HepG2 (cell line): ENCODE data around the gene PTPA. TPM values are rescaled to one million over a fixed set of nuclear protein-coding genes. Genes with fewer than 3 reads are reported as not detected.
A peak's percentile ranks its signal among the peaks of the same experiment; 100 is the strongest.

Source experiments
- ATAC-seq: fragments of 200-7000 bp; cut with Tn5 transposase; 3 replicates; pipeline ENCODE4 v1.9.1; 2020; ENCODE audit warnings: mild to moderate bottlenecking, moderate library complexity
- BruUV-seq: library from RNA; stranded (reverse); fragments of 400-500 nt; replicated peaks from 2 replicates; lab custom pipeline; 2021; lab: Mats Ljungman, UMichigan
- CTCF ChIA-PET: fragments of 300-600 bp; formaldehyde crosslinking; extraction: SDS; loops from one replicate; lab custom pipeline; 2021; ENCODE audit warnings: low total read pairs, inconsistent platforms, low intra/inter-chr PET ratio; lab: Yijun Ruan, JAX
- POLR2A ChIA-PET: fragments of 350-600 bp; sonication (Branson Sonifier 250); formaldehyde crosslinking; loops from one replicate; lab custom pipeline; 2020; ENCODE audit warnings: antibody characterized with exemption, inconsistent platforms; lab: Yijun Ruan, JAX
- DNase-seq: peaks from one replicate; pipeline ENCODE4 v3.0.0-alpha.2; 2015; ENCODE audit warnings: low spot score
- FAIRE-seq: peaks from 3 replicates; lab custom pipeline; 2011; peaks lifted over from hg19 to GRCh38; lab: Jason Lieb, UNC
- H2AFZ ChIP-seq: one replicate; pipeline ENCODE4 v1.6.1; 2011; ENCODE audit warnings: low read length, inconsistent platforms
- H3K27ac ChIP-seq: fragments of 300-600 bp; 3 replicates; pipeline ENCODE4 v1.8.0; 2011; ENCODE audit warnings: mixed run types, mild to moderate bottlenecking, mixed read lengths, low read length, inconsistent platforms; ENCODE audit not compliant: insufficient read depth; ENCODE audit errors: extremely low read length
- H3K27me3 ChIP-seq, 2 experiments: fragments of 200-600 bp in 1 of 2; 2 replicates in 1 of 2; 3 replicates in 1 of 2; pipeline versions ENCODE4 v1.6.0 to v1.8.0; 2011; ENCODE audit warnings: low read length in 2 of 2, mild to moderate bottlenecking in 2 of 2, moderate library complexity in 2 of 2, inconsistent platforms in 1 of 2; ENCODE audit not compliant: insufficient read depth in 2 of 2, control insufficient read depth in 1 of 2
- H3K36me3 ChIP-seq, 2 experiments: fragments of 200-600 bp in 1 of 2; replicated peaks in 1 of 2; 2 replicates in 1 of 2; 3 replicates in 1 of 2; pipeline versions ENCODE4 v1.5.1 to v1.8.0; 2011; ENCODE audit warnings: low read length in 2 of 2, inconsistent platforms in 1 of 2; ENCODE audit not compliant: insufficient read depth in 2 of 2, control insufficient read depth in 1 of 2
- H3K4me1 ChIP-seq: 2 replicates; pipeline ENCODE4 v1.5.1; 2012; ENCODE audit warnings: low read length, inconsistent platforms; ENCODE audit not compliant: insufficient read depth
- H3K4me2 ChIP-seq: 2 replicates; pipeline ENCODE4 v1.6.0; 2011; ENCODE audit warnings: low read depth, low read length, inconsistent platforms
- H3K4me3 ChIP-seq, 3 experiments: fragments of 200-600 bp in 1 of 3; sonication (generic), shearing (Covaris generic) in 1 of 3; replicated peaks in 1 of 3; 2 replicates each; pipeline ENCODE4 v1.5.1; 2011 to 2016; ENCODE audit warnings: low read length in 3 of 3, inconsistent platforms in 2 of 3, low read depth in 2 of 3, mild to moderate bottlenecking in 2 of 3, control low read depth in 1 of 3, mixed read lengths in 1 of 3; ENCODE audit not compliant: insufficient read depth in 1 of 3
- H3K79me2 ChIP-seq: one replicate; pipeline ENCODE4 v1.6.1; 2011; ENCODE audit warnings: low read length, inconsistent platforms; ENCODE audit not compliant: insufficient read depth
- H3K9ac ChIP-seq: 2 replicates; pipeline ENCODE4 v1.6.0; 2011; ENCODE audit warnings: mild to moderate bottlenecking, low read depth, low read length, inconsistent platforms; ENCODE audit not compliant: insufficient read depth
- H3K9me3 ChIP-seq: 2 replicates; pipeline ENCODE4 v1.5.1; 2012; ENCODE audit warnings: mild to moderate bottlenecking, low read length
- H4K20me1 ChIP-seq: 2 replicates; pipeline ENCODE4 v1.6.0; 2011; ENCODE audit warnings: inconsistent platforms, mild to moderate bottlenecking, low read length, moderate library complexity; ENCODE audit not compliant: insufficient read depth
- CEBPG ChIP-seq: IDR thresholded peaks from 2 replicates; pipeline ENCODE4 v1.6.1; 2016
- EHMT2 ChIP-seq: fragments of 200-600 bp; sonication (generic); IDR thresholded peaks from 2 replicates; pipeline ENCODE4 v1.7.0; 2017; ENCODE audit warnings: antibody characterized with exemption, low read depth, low read length, borderline replicate concordance
- IRF2 ChIP-seq: IDR thresholded peaks from 2 replicates; pipeline ENCODE4 v1.6.1; 2018; ENCODE audit warnings: missing genetic modification reagents, missing compliant biosample characterization
- KLF12 ChIP-seq: sonication (generic); formaldehyde crosslinking; IDR thresholded peaks from 2 replicates; pipeline ENCODE4 v1.4.0; 2020; ENCODE audit warnings: missing genetic modification reagents, borderline replicate concordance
- MEF2D ChIP-seq: sonication (generic); formaldehyde crosslinking; IDR thresholded peaks from 2 replicates; pipeline ENCODE4 v1.5.1; 2020; ENCODE audit warnings: mild to moderate bottlenecking, missing genetic modification reagents
- NCOA5 ChIP-seq: sonication (generic); formaldehyde crosslinking; IDR thresholded peaks from 2 replicates; pipeline ENCODE4 v1.4.0; 2020; ENCODE audit warnings: missing genetic modification reagents
- PATZ1 ChIP-seq: sonication (generic); formaldehyde crosslinking; IDR thresholded peaks from 2 replicates; pipeline ENCODE4 v1.4.0; 2020; ENCODE audit warnings: missing genetic modification reagents
- RXRA ChIP-seq: sonication (generic); formaldehyde crosslinking; IDR thresholded peaks from 2 replicates; pipeline ENCODE4 v1.5.1; 2020; ENCODE audit warnings: missing genetic modification reagents
- SALL1 ChIP-seq: sonication (generic); formaldehyde crosslinking; IDR thresholded peaks from 2 replicates; pipeline ENCODE4 v1.8.0; 2022; ENCODE audit warnings: mild to moderate bottlenecking, missing genetic modification reagents
- SNRNP70 ChIP-seq: fragments of 200-400 bp; formaldehyde crosslinking; IDR thresholded peaks from 2 replicates; pipeline ENCODE4 v1.6.1; 2017; ENCODE audit warnings: mild to moderate bottlenecking, low read depth, low read length, moderate library complexity
- SP4 ChIP-seq: sonication (generic); formaldehyde crosslinking; IDR thresholded peaks from 2 replicates; pipeline ENCODE4 v1.8.1; 2023; ENCODE audit warnings: mild to moderate bottlenecking, missing genetic modification reagents
- TFDP2 ChIP-seq: sonication (generic); formaldehyde crosslinking; IDR thresholded peaks from 2 replicates; pipeline ENCODE4 v1.4.0; 2020; ENCODE audit warnings: missing genetic modification reagents
- ZC3H4 ChIP-seq: sonication (generic); formaldehyde crosslinking; IDR thresholded peaks from 2 replicates; pipeline ENCODE4 v1.4.0; 2020; ENCODE audit warnings: missing genetic modification reagents, borderline replicate concordance
- ZMAT5 ChIP-seq: sonication (generic); formaldehyde crosslinking; IDR thresholded peaks from 2 replicates; pipeline ENCODE4 v1.5.0; 2020; ENCODE audit warnings: mild to moderate bottlenecking, low read depth, missing genetic modification reagents, borderline replicate concordance
- ZNF230 ChIP-seq: sonication (generic); formaldehyde crosslinking; IDR thresholded peaks from 2 replicates; pipeline ENCODE4 v1.4.0; 2020; ENCODE audit warnings: mild to moderate bottlenecking, missing genetic modification reagents
- ZNF326 ChIP-seq: sonication (generic); formaldehyde crosslinking; IDR thresholded peaks from 2 replicates; pipeline ENCODE4 v1.4.0; 2020; ENCODE audit warnings: missing genetic modification reagents, borderline replicate concordance
- ZNF496 ChIP-seq: sonication (generic); formaldehyde crosslinking; IDR thresholded peaks from 2 replicates; pipeline ENCODE4 v1.8.1; 2023; ENCODE audit warnings: mild to moderate bottlenecking, moderate library complexity, missing genetic modification reagents; ENCODE audit not compliant: insufficient replicate concordance
- ZNF589 ChIP-seq: sonication (generic); formaldehyde crosslinking; conservative IDR thresholded peaks from 2 replicates; pipeline ENCODE4 v1.8.0; 2022; ENCODE audit warnings: mild to moderate bottlenecking, moderate library complexity, missing genetic modification reagents
- ZNF691 ChIP-seq: sonication (generic); formaldehyde crosslinking; IDR thresholded peaks from 2 replicates; pipeline ENCODE4 v1.4.0; 2020; ENCODE audit warnings: missing genetic modification reagents, low read depth, mild to moderate bottlenecking, borderline replicate concordance
- ZNF7 ChIP-seq: IDR thresholded peaks from 2 replicates; pipeline ENCODE4 v1.6.1; 2016; ENCODE audit warnings: missing biosample characterization, missing genetic modification reagents
- WGBS: methylation state at CpG from one replicate; pipeline ENCODE4 v1.1.6; 2017; ENCODE audit warnings: low lambda C conversion rate; 5-methylcytosine and 5-hydroxymethylcytosine counted together
- in situ Hi-C: cut with HindIII; loops from 2 replicates; pipeline ENCODE4 v1.10.0; 2017; ENCODE audit warnings: low pct_unique_long_range_greater_than_20kb; ENCODE audit not compliant: extremely low pct_ligation_motif_present
- intact Hi-C: fragments of 100-400 bp; cut with micrococcal nuclease; formaldehyde crosslinking; loops from one replicate; pipeline ENCODE4 v1.10.0; 2022; ENCODE audit not compliant: unreplicated experiment
- polyA plus RNA-seq, 8 experiments: library from polyadenylated mRNA; depleted of rRNA in 3 of 8; stranded (reverse) in 7 of 8; unstranded in 1 of 8; fragments of >200 nt; fragmentation: Illumina TruSeq in 4 of 8; extraction: Trizol in 4 of 8; gene quantifications; 2 replicates each; pipeline versions ENCODE4 v1.2.1 to v1.2.3, GENCODE V29; 2011 to 2016; ENCODE audit warnings: low read depth in 4 of 8, missing spikeins in 1 of 8, mixed read lengths in 1 of 8; ENCODE audit not compliant: insufficient read depth in 1 of 8
- total RNA-seq, 5 experiments: library from RNA; depleted of rRNA; stranded (reverse); fragments of >200 nt; fragmentation: Illumina TruSeq; extraction: Trizol; gene quantifications; 2 replicates each; pipeline ENCODE4 v1.2.3, GENCODE V29; 2016; ENCODE audit warnings: low read depth in 1 of 5
- TF ChIP-seq, protein P1 (sequence below): sonication (generic); formaldehyde crosslinking; IDR thresholded peaks from 2 replicates; pipeline ENCODE4 v1.8.0; 2023; ENCODE audit warnings: mild to moderate bottlenecking, missing genetic modification reagents

PTPA gene
- total and polyA plus RNA-seq, 2 of the 13 experiments (the other 11 are each of a cell fraction or from before 2014, with no cell fraction given) = 79.3 to 105 TPM

- peaks cover 27% of the 10 kb centered on the region for H3K79me2 ChIP-seq
- FAIRE-seq (peak; percentile 75), ATAC-seq (peak; percentile 52), DNase-seq (peak; percentile 41)
- H3K27ac ChIP-seq = peak overlapping the region; percentile 91
- no peak overlapping the region for H2AFZ ChIP-seq
- ChIA-PET CTCF (no interaction called here), POLR2A (interaction anchor here (1.0 to 3.6 kb wide), 9 partner anchors 12 to 516 kb away, joined by 3 to 18 read pairs (median 4); partner anchors contain the start of genes DOLPP1 and NTMT1)
- no peaks in the 10 kb centered on the region; a peak in 1 of 5 replicates for H3K27me3 ChIP-seq
- in situ Hi-C loops = no loop called here
- intact Hi-C loops = no loop called here
- WGBS = 12% methylated on average over 6 of the region's 7 CpGs
- BruUV-seq = no TSS peak
- H3K36me3 ChIP-seq = peaks cover 0 to 4% of the 10 kb centered on the region in 2 experiments; a peak in 1 of 5 replicates
- no peaks in the 10 kb centered on the region for H3K9me3 ChIP-seq
- peak overlapping the region; percentile 77; the same call in 1 of the 2 replicates for H3K9ac ChIP-seq
- peak overlapping the region; percentile 70 for H3K4me2 ChIP-seq
- peak overlapping the region; percentile 80 to 84 (median 80) for H3K4me3 ChIP-seq
- peaks cover 45% of the 10 kb centered on the region for H3K4me1 ChIP-seq
- H4K20me1 ChIP-seq = 0 out of 2 replicates have a peak, but pooled peaks cover 5% of the 10 kb centered on the region
- TF ChIP-seq EHMT2 = no peak
- no peak for TF ChIP-seq ZMAT5 (CRISPR knock-in tag)
- TF ChIP-seq ZNF589 (CRISPR knock-in tag) = no peak
- TF ChIP-seq PATZ1 (CRISPR knock-in tag) = no peak
- no peak for TF ChIP-seq TFDP2 (CRISPR knock-in tag)
- TF ChIP-seq SP4 (CRISPR knock-in tag) = no peak
- 0 out of 2 replicates have a peak, but pooled peaks have one; percentile 7 for TF ChIP-seq SALL1
- peak; percentile 88 for TF ChIP-seq CEBPG (CRISPR knock-in tag)
- no peak for TF ChIP-seq ZNF496
- TF ChIP-seq KLF12 (CRISPR knock-in tag) = no peak
- no peak for TF ChIP-seq ZNF691 (CRISPR knock-in tag)
- TF ChIP-seq SNRNP70 = no peak
- TF ChIP-seq RXRA (CRISPR knock-in tag) = no peak
- no peak for TF ChIP-seq NCOA5 (CRISPR knock-in tag)
- TF ChIP-seq ZNF7 (CRISPR knock-in tag) = no peak
- peak; percentile 34; the same call in 1 of the 2 replicates for TF ChIP-seq ZC3H4 (CRISPR knock-in tag)
- TF ChIP-seq ZNF326 (CRISPR knock-in tag) = no peak
- TF ChIP-seq MEF2D = no peak
- no peak for TF ChIP-seq ZNF230 (CRISPR knock-in tag)
- TF ChIP-seq, protein P1, sequence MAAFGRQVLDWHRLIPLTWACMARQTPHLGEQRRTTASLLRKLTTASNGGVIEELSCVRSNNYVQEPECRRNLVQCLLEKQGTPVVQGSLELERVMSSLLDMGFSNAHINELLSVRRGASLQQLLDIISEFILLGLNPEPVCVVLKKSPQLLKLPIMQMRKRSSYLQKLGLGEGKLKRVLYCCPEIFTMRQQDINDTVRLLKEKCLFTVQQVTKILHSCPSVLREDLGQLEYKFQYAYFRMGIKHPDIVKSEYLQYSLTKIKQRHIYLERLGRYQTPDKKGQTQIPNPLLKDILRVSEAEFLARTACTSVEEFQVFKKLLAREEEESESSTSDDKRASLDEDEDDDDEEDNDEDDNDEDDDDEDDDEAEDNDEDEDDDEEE (CRISPR knock-in tag) = no peak
- 0 out of 2 replicates have a peak, but pooled peaks have one; percentile 25 for TF ChIP-seq IRF2 (CRISPR knock-in tag)
Measured at GRCh38 chr9:129109537-129109903, 1.7 kb upstream of the PTPA start.
